Measurements from ENCODE around the gene SMAD5.

Gene SMAD5

DNA sequence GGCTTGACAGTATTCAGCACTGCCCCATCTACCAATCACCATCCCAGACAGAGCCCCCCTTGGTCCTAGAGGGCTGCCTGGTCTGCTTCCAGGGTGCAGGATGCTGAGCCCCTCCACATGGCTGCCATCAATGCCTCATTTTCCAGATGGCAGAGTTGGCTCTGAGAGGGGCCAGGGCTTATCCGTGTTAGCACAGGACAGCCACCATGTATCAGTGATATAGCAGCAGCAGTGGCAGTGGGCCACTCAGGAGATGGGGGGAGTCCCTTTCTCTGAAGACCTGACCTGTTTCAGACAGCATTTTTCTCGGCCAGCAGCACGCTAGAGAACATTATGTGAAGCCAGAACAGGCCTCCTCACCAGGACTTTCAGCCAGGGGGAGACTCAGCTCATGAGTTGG lies 61.9 kb downstream of the SMAD5 start:
- Histone ChIP-seq H3K4me3 (replicated peaks; ENCODE audit: low read depth, low read length) (no peak overlapping the region), H3K27me3 (replicated peaks; ENCODE audit: control insufficient read depth, insufficient read depth, low read length) (no peaks in the 10 kb centered on the region; the same call in none of the 2 replicates), H3K36me3 (ENCODE audit: control insufficient read depth, insufficient read depth, low read length) (no peaks in the 10 kb centered on the region)
- TF ChIP-seq CTCF (IDR thresholded peaks at IDR 0.05; ENCODE audit: insufficient read depth, low read length, poor library complexity, severe bottlenecking), result no peak
- no peak for DNase-seq (ENCODE audit: extremely low read depth, insufficient read length)

- no peak for TF ChIP-seq CTCF (IDR thresholded peaks at IDR 0.05; ENCODE audit: insufficient read depth, low read length, poor library complexity, severe bottlenecking)
- Histone ChIP-seq H3K36me3 (ENCODE audit: control insufficient read depth, insufficient read depth, low read length) (no peaks in the 10 kb centered on the region), H3K4me3 (replicated peaks; ENCODE audit: low read depth, low read length) (no peak overlapping the region), H3K27me3 (replicated peaks; ENCODE audit: control insufficient read depth, insufficient read depth, low read length) (no peaks in the 10 kb centered on the region; the same call in none of the 2 replicates)
- DNase-seq (ENCODE audit: extremely low read depth, insufficient read length), result no peak
Observed at GRCh38 chr5:136195971-136196820, 63.6 kb downstream of the SMAD5 start.

- TF ChIP-seq CTCF (IDR thresholded peaks at IDR 0.05; ENCODE audit: insufficient read depth, low read length, poor library complexity, severe bottlenecking), result no peak
- no peaks in the 10 kb centered on the region for H3K36me3 ChIP-seq (ENCODE audit: control insufficient read depth, insufficient read depth, low read length)
- peaks cover 2% of the 10 kb centered on the region for H3K27me3 ChIP-seq (replicated peaks; ENCODE audit: control insufficient read depth, insufficient read depth, low read length)
- no peak overlapping the region for H3K4me3 ChIP-seq (replicated peaks; ENCODE audit: low read depth, low read length)
- no peak for DNase-seq (ENCODE audit: extremely low read depth, insufficient read length)
Observed at GRCh38 chr5:136197462-136198142, 65.0 kb downstream of the SMAD5 start.

- Histone ChIP-seq H3K27me3 (replicated peaks; ENCODE audit: control insufficient read depth, insufficient read depth, low read length) (peaks cover 2% of the 10 kb centered on the region), H3K36me3 (ENCODE audit: control insufficient read depth, insufficient read depth, low read length) (no peaks in the 10 kb centered on the region), H3K4me3 (replicated peaks; ENCODE audit: low read depth, low read length) (no peak overlapping the region)
- TF ChIP-seq CTCF (IDR thresholded peaks at IDR 0.05; ENCODE audit: insufficient read depth, low read length, poor library complexity, severe bottlenecking), result no peak
- no peak for DNase-seq (ENCODE audit: extremely low read depth, insufficient read length)
Observed at GRCh38 chr5:136198453-136198852, 65.8 kb downstream of the SMAD5 start.

DNA sequence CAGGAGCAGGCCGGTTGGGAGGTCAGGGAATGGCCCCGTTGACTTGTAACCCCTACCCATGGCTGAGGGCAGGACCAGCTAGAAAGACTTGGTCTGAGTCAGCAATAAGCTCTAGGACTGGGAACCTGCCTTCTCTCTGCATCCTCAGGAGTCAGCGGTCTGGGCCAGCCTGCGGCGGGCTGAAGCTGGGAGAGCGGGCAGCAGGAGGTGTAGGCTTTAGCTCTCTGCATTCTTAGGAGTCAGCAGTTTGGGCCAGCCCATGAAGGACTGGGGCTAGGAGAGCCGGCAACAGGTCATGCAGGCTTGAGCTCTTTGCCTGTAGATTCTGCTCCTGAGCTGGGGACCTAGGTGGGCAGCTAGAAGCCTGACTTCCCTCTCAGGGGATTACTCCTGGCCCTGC lies 66.8 kb downstream of the SMAD5 start:
- DNase-seq (ENCODE audit: extremely low read depth, insufficient read length), result no peak
- no peak overlapping the region for H3K4me3 ChIP-seq (replicated peaks; ENCODE audit: low read depth, low read length)
- H3K27me3 ChIP-seq (replicated peaks; ENCODE audit: control insufficient read depth, insufficient read depth, low read length), result peaks cover 2% of the 10 kb centered on the region
- no peaks in the 10 kb centered on the region for H3K36me3 ChIP-seq (ENCODE audit: control insufficient read depth, insufficient read depth, low read length)
- TF ChIP-seq CTCF (IDR thresholded peaks at IDR 0.05; ENCODE audit: insufficient read depth, low read length, poor library complexity, severe bottlenecking), result no peak
